ENCODE results near the gene LRIG3. TPM values are rescaled to one million over a fixed set of nuclear protein-coding genes. Genes with fewer than 3 reads are reported as not detected.

Gene LRIG3
- total RNA-seq, 4 donors from 2014 or later, result 43.0 to 115 (median 107) TPM

- H3K27ac ChIP-seq, result no peak overlapping the region
- intact Hi-C loops (cut with DNase I; ENCODE audit: low total_unique reads) (no loop called here), in situ Hi-C loops (cut with MboI; ENCODE audit: low pct_ligation_motif_present in 1 of 4, low pct_unique_long_range_greater_than_20kb in 1 of 4, low sequenced_read_pairs in 3 of 4) (no loop called here)
- no peaks in the 10 kb centered on the region for H3K36me3 ChIP-seq
- no peaks in the 10 kb centered on the region for H3K27me3 ChIP-seq
- no peak overlapping the region for H3K4me3 ChIP-seq
- 79 to 80% methylated on average over 6 to 8 of the region's 8 CpGs for WGBS, 2 donors (ENCODE audit: low coverage in 1 of 2)
- peaks cover 0 to 8% (median 0%) of the 10 kb centered on the region in 4 donors for H3K4me1 ChIP-seq
- DNase-seq, result no peak
- H3K9me3 ChIP-seq, result no peaks in the 10 kb centered on the region
- TF ChIP-seq CTCF (IDR thresholded peaks at IDR 0.05) (no peak), EP300 (IDR thresholded peaks at IDR 0.05; ENCODE audit: low read depth) (no peak), POLR2AphosphoS5 (IDR thresholded peaks at IDR 0.05) (no peak), POLR2A (IDR thresholded peaks at IDR 0.05) (no peak)
Observed at GRCh38 chr12:58932806-58933681, 12.7 kb upstream of the LRIG3 start.

- in situ Hi-C loops (cut with MboI; ENCODE audit: low pct_ligation_motif_present in 1 of 4, low pct_unique_long_range_greater_than_20kb in 1 of 4, low sequenced_read_pairs in 3 of 4), result no loop called here
- no peak for TF ChIP-seq POLR2AphosphoS5 (IDR thresholded peaks at IDR 0.05)
- no peak for TF ChIP-seq CTCF (IDR thresholded peaks at IDR 0.05)
- no peak for TF ChIP-seq POLR2A (IDR thresholded peaks at IDR 0.05)
- Histone ChIP-seq H3K36me3 (no peaks in the 10 kb centered on the region), H3K27me3 (no peaks in the 10 kb centered on the region), H3K27ac (no peak overlapping the region), H3K4me1 (peaks cover 0 to 8% (median under 1%) of the 10 kb centered on the region in 4 donors), H3K4me3 (no peak overlapping the region), H3K9me3 (no peaks in the 10 kb centered on the region)
- WGBS, 2 donors (ENCODE audit: low coverage in 1 of 2), result 90 to 96% methylated on average over 4 of the region's 4 CpGs
- intact Hi-C loops (cut with DNase I; ENCODE audit: low total_unique reads), result no loop called here
- DNase-seq, result no peak
Observed at GRCh38 chr12:58931518-58931917, 11.2 kb upstream of the LRIG3 start.

- 90 to 93% methylated on average over 2 of the region's 2 CpGs for WGBS, 2 donors (ENCODE audit: low coverage in 1 of 2)
- DNase-seq, result no peak
- Histone ChIP-seq H3K27me3 (no peaks in the 10 kb centered on the region), H3K4me3 (no peak overlapping the region), H3K9me3 (no peaks in the 10 kb centered on the region), H3K4me1 (peaks cover 0 to 12% (median 5%) of the 10 kb centered on the region in 4 donors), H3K27ac (no peak overlapping the region), H3K36me3 (no peaks in the 10 kb centered on the region)
- in situ Hi-C loops (cut with MboI; ENCODE audit: low pct_ligation_motif_present in 1 of 4, low pct_unique_long_range_greater_than_20kb in 1 of 4, low sequenced_read_pairs in 3 of 4), result no loop called here
- intact Hi-C loops (cut with DNase I; ENCODE audit: low total_unique reads), result no loop called here
- TF ChIP-seq POLR2A (IDR thresholded peaks at IDR 0.05) (no peak), POLR2AphosphoS5 (IDR thresholded peaks at IDR 0.05) (no peak), EP300 (IDR thresholded peaks at IDR 0.05; ENCODE audit: low read depth) (no peak), CTCF (IDR thresholded peaks at IDR 0.05) (no peak)
Observed at GRCh38 chr12:58930770-58931324, 10.5 kb upstream of the LRIG3 start.

- no peaks in the 10 kb centered on the region for H3K36me3 ChIP-seq
- H3K27me3 ChIP-seq, result no peaks in the 10 kb centered on the region
- peaks cover 0 to 43% (median 18%) of the 10 kb centered on the region in 4 donors for H3K4me1 ChIP-seq
- 65 to 74% methylated on average over 4 of the region's 4 CpGs for WGBS, 2 donors (ENCODE audit: low coverage in 1 of 2)
- in situ Hi-C loops (cut with MboI; ENCODE audit: low pct_ligation_motif_present in 1 of 4, low pct_unique_long_range_greater_than_20kb in 1 of 4, low sequenced_read_pairs in 3 of 4), result no loop called here
- no peaks in the 10 kb centered on the region for H3K9me3 ChIP-seq
- TF ChIP-seq CTCF (IDR thresholded peaks at IDR 0.05), result no peak
- intact Hi-C loops (cut with DNase I; ENCODE audit: low total_unique reads), result no loop called here
- no peak overlapping the region for H3K27ac ChIP-seq
- no peak overlapping the region for H3K4me3 ChIP-seq
- DNase-seq, result no peak
Observed at GRCh38 chr12:58927120-58927519, 6.8 kb upstream of the LRIG3 start.

Measured in transverse colon (tissue), 4 donors.